ENCODE data around the gene CTNNA2. TPM values are rescaled to one million over a fixed set of nuclear protein-coding genes. Genes with fewer than 3 reads are reported as not detected.

CTNNA2 gene
- total RNA-seq, 1 experiment from 2014 or later, result 5.5 TPM

- no peak overlapping the region for H3K14ac ChIP-seq (ENCODE audit: insufficient read depth, low read length)
- no peak overlapping the region for H3K4ac ChIP-seq (ENCODE audit: low read depth, low read length)
- H3K27ac ChIP-seq (ENCODE audit: insufficient read length, low read depth, low read length), result no peak overlapping the region
- H2BK12ac ChIP-seq (ENCODE audit: insufficient read length, low read depth, low read length), result no peak overlapping the region
- Mint-ChIP-seq H3K27ac (no peak overlapping the region), H3K4me3 (no peak overlapping the region), H3K27me3 (ENCODE audit: low read depth) (no peaks in the 10 kb centered on the region), H3K9me3 (no peaks in the 10 kb centered on the region), H3K4me1 (peaks cover 6 to 8% of the 10 kb centered on the region in 2 experiments), H3K36me3 (ENCODE audit: insufficient read depth in 1 of 3, low read depth in 3 of 3) (no peaks in the 10 kb centered on the region)
- H4K91ac ChIP-seq (ENCODE audit: insufficient read length, low read depth, low read length), result no peak overlapping the region
- no peak overlapping the region for H3K56ac ChIP-seq (ENCODE audit: insufficient read length, low read depth, low read length)
- no peak overlapping the region for H4K8ac ChIP-seq (replicated peaks; ENCODE audit: insufficient read length, low read depth, low read length)
- no peak overlapping the region for H2AFZ ChIP-seq (ENCODE audit: low read length)
- H3K79me1 ChIP-seq (ENCODE audit: insufficient read depth, low read depth, low read length, poor library complexity, severe bottlenecking), result no peaks in the 10 kb centered on the region
- no peaks in the 10 kb centered on the region for H3K9me3 ChIP-seq (ENCODE audit: control insufficient read depth, low read depth, low read length)
- H3T11ph ChIP-seq (ENCODE audit: low read length), result no peak overlapping the region
- H3K27me3 ChIP-seq (ENCODE audit: insufficient read depth, low read length), result no peaks in the 10 kb centered on the region
- H3K4me2 ChIP-seq (ENCODE audit: insufficient read depth, insufficient read length, low read length), result no peak overlapping the region
- H3K79me2 ChIP-seq (ENCODE audit: insufficient read depth, low read length), result no peaks in the 10 kb centered on the region
- no peak overlapping the region for H3K9ac ChIP-seq (ENCODE audit: extremely low read depth, insufficient read length, low read length)
- no peak overlapping the region for H2AK5ac ChIP-seq (ENCODE audit: insufficient read length, low read length)
- DNase-seq, result no peak
- H3K4me1 ChIP-seq (ENCODE audit: insufficient read depth, low read length), result peaks cover 2% of the 10 kb centered on the region; the same call in 1 of the 2 replicates
- H3K23ac ChIP-seq (ENCODE audit: insufficient read length, low read depth, low read length), result no peak overlapping the region
- no peak for TF ChIP-seq CTCF (conservative IDR thresholded peaks at IDR 0.05)
- H3K23me2 ChIP-seq (ENCODE audit: insufficient read length, low read depth, low read length, poor library complexity, severe bottlenecking), result no peaks in the 10 kb centered on the region
- no peak overlapping the region for H4K5ac ChIP-seq (ENCODE audit: insufficient read length, low read depth, low read length)
- no peak overlapping the region for H3K18ac ChIP-seq (ENCODE audit: insufficient read length, low read depth, low read length)
- WGBS (ENCODE audit: extremely low coverage, insufficient read length, low lambda C conversion rate), result no CpG with 5 or more reads among the region's 2 CpGs
- H2BK15ac ChIP-seq (ENCODE audit: low read depth, low read length), result no peak overlapping the region
- H2BK20ac ChIP-seq (ENCODE audit: low read depth, low read length, poor library complexity, severe bottlenecking), result no peak overlapping the region
- no peak overlapping the region for H2BK5ac ChIP-seq (ENCODE audit: insufficient read length, low read length)
- H2BK120ac ChIP-seq (ENCODE audit: low read depth, low read length, poor library complexity, severe bottlenecking), result no peak overlapping the region
- no peaks in the 10 kb centered on the region for H4K20me1 ChIP-seq (ENCODE audit: control insufficient read depth, insufficient read depth, insufficient read length)
These were observed 434.9 kb downstream of the CTNNA2 start for GRCh38 chr2:79947751-79948150.

Data from H9 (cell line).